B cell (primary cell): ENCODE measurements around the gene SMIM1. TPM values are rescaled to one million over a fixed set of nuclear protein-coding genes. Genes with fewer than 3 reads are reported as not detected.

Experiments
- ATAC-seq: fragments of 200-7000 bp; cut with Tn5 transposase; one replicate; pipeline ENCODE4 v1.10.0; 2021; ENCODE audit warnings: low read depth, mild to moderate bottlenecking, moderate number of reproducible peaks, moderate library complexity
- CTCF ChIA-PET: fragments of 350-600 bp; sonication (Branson Sonifier 250); formaldehyde crosslinking; loops from one replicate; lab custom pipeline; 2021; ENCODE audit warnings: antibody characterized with exemption, inconsistent platforms; lab: Charles Lee
- POLR2A ChIA-PET: fragments of 350-600 bp; sonication (Branson Sonifier 250); formaldehyde crosslinking; loops from one replicate; lab custom pipeline; 2021; ENCODE audit warnings: antibody characterized with exemption; lab: Charles Lee
- DNase-seq: peaks from one replicate; pipeline ENCODE4 v3.0.0; 2013
- H2AFZ ChIP-seq: 2 replicates; pipeline ENCODE4 v1.6.1; 2012; ENCODE audit warnings: mild to moderate bottlenecking, low read depth, low read length; ENCODE audit not compliant: insufficient read depth, poor library complexity, severe bottlenecking
- H3K27ac ChIP-seq, 2 donors: 1 replicate in 1 of 2; 2 replicates in 1 of 2; pipeline ENCODE4 v1.5.1; 2012 to 2013; ENCODE audit warnings: low read length in 2 of 2, mild to moderate bottlenecking in 2 of 2, moderate library complexity in 1 of 2
- H3K27me3 ChIP-seq, 4 experiments: fragments of 200-600 bp in 1 of 4; sonication (generic) in 1 of 4; replicated peaks in 1 of 4; 1 replicate in 2 of 4; 2 replicates in 2 of 4; pipeline versions ENCODE4 v1.6.1 to v1.7.0; 2013 to 2016; ENCODE audit warnings: low read length in 3 of 4, mild to moderate bottlenecking in 2 of 4, mixed read lengths in 1 of 4, moderate library complexity in 1 of 4; ENCODE audit not compliant: insufficient read depth in 4 of 4, control insufficient read depth in 3 of 4; ENCODE audit errors: control extremely low read depth in 1 of 4
- H3K36me3 ChIP-seq, 2 experiments: replicated peaks in 1 of 2; 1 replicate in 1 of 2; 2 replicates in 1 of 2; pipeline versions ENCODE4 v1.6.1 to v1.7.1; 2013; ENCODE audit warnings: low read length in 1 of 2; ENCODE audit not compliant: insufficient read depth in 2 of 2, control insufficient read depth in 1 of 2; ENCODE audit errors: control extremely low read depth in 1 of 2, extremely low read depth in 1 of 2
- H3K4me1 ChIP-seq, 2 donors: fragments of 200-600 bp in 1 of 2; sonication (generic) in 1 of 2; 1 replicate in 1 of 2; 2 replicates in 1 of 2; pipeline versions ENCODE4 v1.5.1 to v1.6.1; 2013 to 2017; ENCODE audit warnings: low read length in 2 of 2; ENCODE audit not compliant: control insufficient read depth in 2 of 2, insufficient read depth in 2 of 2
- H3K4me2 ChIP-seq: replicated peaks from 2 replicates; pipeline ENCODE3; 2012; ENCODE audit warnings: mild to moderate bottlenecking, low read depth, low read length; ENCODE audit not compliant: poor library complexity, severe bottlenecking
- H3K4me3 ChIP-seq, 5 experiments: fragments of 200-600 bp in 1 of 5; sonication (generic) in 1 of 5; 1 replicate in 3 of 5; 2 replicates in 2 of 5; pipeline versions ENCODE4 v1.5.1 to v1.7.0; 2011 to 2016; ENCODE audit warnings: low read length in 4 of 5, mild to moderate bottlenecking in 4 of 5, low read depth in 2 of 5, control low read depth in 1 of 5, moderate library complexity in 1 of 5; ENCODE audit not compliant: insufficient read depth in 1 of 5; ENCODE audit errors: control extremely low read depth in 1 of 5, extremely low read depth in 1 of 5
- H3K79me2 ChIP-seq: fragments of 200-600 bp; sonication (generic); one replicate; pipeline ENCODE4 v1.6.0; 2016; ENCODE audit warnings: low read length; ENCODE audit not compliant: control insufficient read depth, insufficient read depth
- H3K9ac ChIP-seq: fragments of 200-600 bp; sonication (generic); 2 replicates; pipeline ENCODE4 v1.6.1; 2017; ENCODE audit warnings: mild to moderate bottlenecking, low read length, moderate library complexity
- H3K9me3 ChIP-seq, 3 donors: one replicate each; pipeline versions ENCODE4 v1.6.1 to v1.7.1; 2013; ENCODE audit warnings: low read length in 2 of 3; ENCODE audit not compliant: control insufficient read depth in 2 of 3, insufficient read depth in 1 of 3; ENCODE audit errors: control extremely low read depth in 1 of 3
- H4K20me1 ChIP-seq: 2 replicates; pipeline ENCODE4 v1.6.0; 2012; ENCODE audit warnings: mild to moderate bottlenecking, low read length; ENCODE audit not compliant: insufficient read depth, control insufficient read depth, poor library complexity, severe bottlenecking
- H3K27ac Mint-ChIP-seq: one replicate; pipeline ENCODE4 v1.8.0; 2021; ENCODE audit warnings: mixed read lengths
- H3K27me3 Mint-ChIP-seq: one replicate; pipeline ENCODE4 v1.8.0; 2021; ENCODE audit warnings: mixed read lengths
- H3K4me1 Mint-ChIP-seq: one replicate; pipeline ENCODE4 v1.8.0; 2021; ENCODE audit warnings: mixed read lengths
- H3K4me3 Mint-ChIP-seq: one replicate; pipeline ENCODE4 v1.8.0; 2021; ENCODE audit warnings: mixed read lengths
- H3K9me3 Mint-ChIP-seq: one replicate; pipeline ENCODE4 v1.8.0; 2022; ENCODE audit warnings: mixed read lengths; ENCODE audit not compliant: insufficient read depth
- CTCF ChIP-seq: fragments of 200-600 bp; IDR thresholded peaks from one replicate; pipeline ENCODE4 v1.8.0; 2022; ENCODE audit warnings: antibody characterized with exemption, mild to moderate bottlenecking
- EZH2 ChIP-seq: IDR thresholded peaks from 2 replicates; pipeline ENCODE4 v1.6.1; 2012; ENCODE audit warnings: borderline replicate concordance, low read depth, mild to moderate bottlenecking, moderate library complexity, low read length; ENCODE audit not compliant: insufficient read depth, poor library complexity, severe bottlenecking
- WGBS: methylation state at CpG from one replicate; pipeline ENCODE4 v1.1.5; 2013; ENCODE audit warnings: missing lambda C conversion rate; ENCODE audit not compliant: insufficient coverage; 5-methylcytosine and 5-hydroxymethylcytosine counted together
- intact Hi-C: fragments of 100-400 bp; cut with micrococcal nuclease; formaldehyde crosslinking; loops from one replicate; pipeline ENCODE4 v1.10.0; 2022
- polyA plus RNA-seq: library from polyadenylated mRNA; depleted of rRNA; stranded (reverse); fragments of >200 nt; gene quantifications from 2 replicates; pipeline ENCODE4 v1.2.3, GENCODE V29; 2012
- total RNA-seq, 2 donors: library from RNA; stranded (reverse); fragments of 120-200 nt in 1 of 2; gene quantifications; 1 replicate in 1 of 2; 2 replicates in 1 of 2; pipeline versions ENCODE4 v1.2.3 to v1.2.4, GENCODE V29; 2013 to 2022

The SMIM1 gene
- total and polyA plus RNA-seq, 2 donors (not counting 1 experiment from before 2014, with no cell fraction given) = 2.6 to 9.0 TPM

DNA sequence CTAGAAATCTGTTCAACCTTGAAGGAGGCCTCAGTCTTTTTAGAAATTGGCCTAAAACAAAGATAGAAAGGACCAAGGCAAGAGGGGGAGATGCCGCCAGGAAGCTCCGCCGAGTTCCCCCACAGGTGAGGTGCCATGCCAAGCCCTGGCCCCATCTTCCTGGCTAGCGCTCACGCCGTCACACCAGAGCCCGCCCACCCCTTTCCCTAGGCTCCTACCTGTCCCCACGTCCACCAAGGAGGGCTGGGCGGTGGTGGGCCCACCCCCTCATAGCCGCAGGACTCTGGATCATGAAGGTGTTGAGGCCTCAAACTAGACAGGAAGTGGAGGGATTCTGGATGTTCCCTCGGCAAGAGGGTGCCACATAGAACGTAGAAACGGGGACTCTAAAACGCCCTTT is 35.8 kb upstream of the SMIM1 start:
- Histone ChIP-seq H3K9ac (no peak overlapping the region), H4K20me1 (no peaks in the 10 kb centered on the region), H3K9me3 (peaks cover 0 to 3% (median 0%) of the 10 kb centered on the region in 3 donors), H2AFZ (no peak overlapping the region), H3K4me1 (no peaks in the 10 kb centered on the region), H3K4me2 (no peak overlapping the region), H3K79me2 (no peaks in the 10 kb centered on the region), H3K36me3 (peaks cover 1 to 20% of the 10 kb centered on the region in 2 experiments), H3K27ac (no peak overlapping the region), H3K4me3 (no peak overlapping the region), H3K27me3 (no peaks in the 10 kb centered on the region)
- Mint-ChIP-seq H3K4me1 (no peaks in the 10 kb centered on the region), H3K9me3 (no peaks in the 10 kb centered on the region), H3K27ac (no peak overlapping the region), H3K4me3 (no peak overlapping the region), H3K27me3 (no peaks in the 10 kb centered on the region)
- no peak for ATAC-seq
- TF ChIP-seq CTCF (no peak), EZH2 (no peak)
- POLR2A ChIA-PET = no interaction called here
- 95% methylated on average over 13 of the region's 14 CpGs for WGBS
- DNase-seq = no peak
- intact Hi-C loops = no loop called here
- CTCF ChIA-PET = no interaction called here

- no peaks in the 10 kb centered on the region for H3K9me3 ChIP-seq
- H3K4me3 Mint-ChIP-seq = no peak overlapping the region
- H2AFZ ChIP-seq = no peak overlapping the region
- ATAC-seq (no peak), DNase-seq (no peak)
- TF ChIP-seq CTCF (no peak), EZH2 (no peak)
- CTCF ChIA-PET = interaction anchor here (1.7 kb wide), 1 partner anchor 15 kb away, joined by 5 read pairs; no protein-coding TSS in a partner anchor
- H3K4me1 ChIP-seq = no peaks in the 10 kb centered on the region
- intact Hi-C loops = no loop called here
- H3K27ac Mint-ChIP-seq = no peak overlapping the region
- peaks cover 1 to 26% of the 10 kb centered on the region in 2 experiments for H3K36me3 ChIP-seq
- POLR2A ChIA-PET = no interaction called here
- no peak overlapping the region for H3K27ac ChIP-seq
- H3K4me3 ChIP-seq = no peak overlapping the region
- H4K20me1 ChIP-seq = no peaks in the 10 kb centered on the region
- H3K27me3 ChIP-seq = no peaks in the 10 kb centered on the region
- H3K9ac ChIP-seq = no peak overlapping the region
- H3K79me2 ChIP-seq = no peaks in the 10 kb centered on the region
- H3K4me1 Mint-ChIP-seq = peaks cover 6% of the 10 kb centered on the region
- WGBS = 97% methylated on average over 12 of the region's 12 CpGs
- H3K9me3 Mint-ChIP-seq = no peaks in the 10 kb centered on the region
- H3K27me3 Mint-ChIP-seq = no peaks in the 10 kb centered on the region
- no peak overlapping the region for H3K4me2 ChIP-seq
Measured at GRCh38 chr1:3738943-3739342, 33.6 kb upstream of the SMIM1 start.
